HG03060 (cell line): ENCODE data around the gene SH3PXD2A.
A peak's percentile ranks its signal among the peaks of the same experiment; 100 is the strongest.

Experiments used
- ATAC-seq: cut with Tn5 transposase; IDR thresholded peaks from one replicate; pipeline ENCODE4 v1.9.1; 2021; ENCODE audit warnings: low read depth, moderate number of reproducible peaks; ENCODE audit not compliant: unreplicated experiment

Gene SH3PXD2A

GRCh38 chr10:103714232-103714891 lies 141.0 kb downstream of the SH3PXD2A start:
- ATAC-seq: no peak

- ATAC-seq: no peak
These were observed 141.7 kb downstream of the SH3PXD2A start for GRCh38 chr10:103713676-103714075.

GRCh38 chr10:103712898-103713498 lies 142.4 kb downstream of the SH3PXD2A start:
- ATAC-seq: peak; percentile 64

GRCh38 chr10:103712146-103712545 lies 143.2 kb downstream of the SH3PXD2A start:
- ATAC-seq: no peak

- no peak for ATAC-seq
These were observed 143.9 kb downstream of the SH3PXD2A start for GRCh38 chr10:103711351-103711994.

GRCh38 chr10:103710490-103710889 lies 144.9 kb downstream of the SH3PXD2A start:
- no peak for ATAC-seq

- no peak for ATAC-seq
These were observed 145.9 kb downstream of the SH3PXD2A start for GRCh38 chr10:103709341-103709920.

- no peak for ATAC-seq
These were observed 146.6 kb downstream of the SH3PXD2A start for GRCh38 chr10:103708627-103709288.

GRCh38 chr10:103707956-103708626 lies 147.3 kb downstream of the SH3PXD2A start:
- ATAC-seq: no peak

GRCh38 chr10:103706762-103707161 lies 148.6 kb downstream of the SH3PXD2A start:
- no peak for ATAC-seq

- no peak for ATAC-seq
These were observed 149.3 kb downstream of the SH3PXD2A start for GRCh38 chr10:103706047-103706446.

GRCh38 chr10:103703941-103704919 lies 151.1 kb downstream of the SH3PXD2A start:
- ATAC-seq: no peak

- ATAC-seq: no peak
These were observed 153.8 kb downstream of the SH3PXD2A start for GRCh38 chr10:103701380-103702222.

GRCh38 chr10:103700436-103700715 lies 155.0 kb downstream of the SH3PXD2A start:
- ATAC-seq: no peak

- ATAC-seq: no peak
These were observed 155.6 kb downstream of the SH3PXD2A start for GRCh38 chr10:103699611-103700435.

- ATAC-seq: no peak
These were observed 157.1 kb downstream of the SH3PXD2A start for GRCh38 chr10:103698266-103698665.

GRCh38 chr10:103697787-103698186 lies 157.6 kb downstream of the SH3PXD2A start:
- ATAC-seq: no peak
